Duodenal mucosa (tissue), 2 donors: Measurements from ENCODE around the gene MOGAT2.

Experiments used
- H3K27ac ChIP-seq: one replicate; pipeline ENCODE4 v1.7.0; 2013; ENCODE audit warnings: low read depth, low read length
- H3K27me3 ChIP-seq, 2 donors: one replicate each; pipeline ENCODE4 v1.7.0; 2013; ENCODE audit warnings: low read length in 2 of 2, control low read depth in 1 of 2; ENCODE audit not compliant: insufficient read depth in 2 of 2, control insufficient read depth in 1 of 2
- H3K36me3 ChIP-seq, 2 donors: one replicate each; pipeline ENCODE4 v1.7.0; 2013; ENCODE audit warnings: low read length in 2 of 2, control low read depth in 1 of 2; ENCODE audit not compliant: insufficient read depth in 2 of 2, control insufficient read depth in 1 of 2
- H3K4me1 ChIP-seq, 2 donors: one replicate each; pipeline ENCODE4 v1.7.0; 2013; ENCODE audit warnings: low read length in 2 of 2, control low read depth in 1 of 2; ENCODE audit not compliant: insufficient read depth in 2 of 2, control insufficient read depth in 1 of 2
- H3K4me3 ChIP-seq, 2 donors: one replicate each; pipeline ENCODE4 v1.7.0; 2013; ENCODE audit warnings: low read length in 2 of 2, low read depth in 1 of 2
- H3K9ac ChIP-seq, 2 donors: one replicate each; pipeline ENCODE4 v1.7.0; 2013; ENCODE audit warnings: low read length in 2 of 2, low read depth in 1 of 2
- H3K9me3 ChIP-seq, 2 donors: one replicate each; pipeline ENCODE4 v1.7.0; 2013; ENCODE audit warnings: low read length in 2 of 2, control low read depth in 1 of 2; ENCODE audit not compliant: control insufficient read depth in 1 of 2

The MOGAT2 gene

DNA sequence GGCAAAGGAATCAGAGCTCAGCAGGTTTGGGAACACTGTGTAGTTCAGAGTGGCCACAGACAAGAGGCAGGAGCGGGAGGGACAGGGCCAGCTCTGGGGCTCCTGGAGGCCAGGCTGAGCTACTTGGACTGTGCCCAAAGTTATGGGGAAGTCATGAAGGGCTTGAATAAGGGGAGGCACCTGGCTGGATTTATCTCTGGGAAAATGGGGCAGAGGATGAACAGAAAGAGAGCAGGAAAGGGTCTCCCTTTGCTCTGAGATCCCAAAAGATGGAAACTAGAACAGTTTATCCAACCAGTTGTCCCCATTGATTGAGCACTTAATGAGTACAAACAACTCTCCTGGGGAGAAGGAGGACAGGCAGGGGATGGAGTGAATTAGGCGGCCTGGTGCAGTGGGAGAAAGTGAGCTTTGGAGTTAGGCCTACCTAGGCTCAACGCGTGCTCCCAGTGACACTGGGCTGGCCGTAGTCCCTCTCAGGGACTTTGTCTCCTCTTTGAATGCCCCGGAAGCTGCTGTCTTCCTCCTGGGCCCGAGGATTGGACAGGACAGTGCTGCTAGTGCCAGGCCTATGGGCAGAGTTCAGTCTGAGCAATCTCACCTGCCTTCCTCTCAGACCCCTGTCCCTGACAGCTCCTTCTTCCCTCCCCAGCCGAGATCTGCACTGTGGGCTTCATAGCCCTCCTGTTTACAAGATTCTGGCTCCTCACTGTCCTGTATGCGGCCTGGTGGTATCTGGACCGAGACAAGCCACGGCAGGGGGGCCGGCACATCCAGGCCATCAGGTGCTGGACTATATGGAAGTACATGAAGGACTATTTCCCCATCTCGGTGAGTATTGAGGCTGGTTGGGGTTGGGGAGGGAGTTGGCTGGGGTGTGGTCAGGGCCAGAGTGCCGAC is 2.0 kb downstream of the MOGAT2 start:
- H3K27ac ChIP-seq = peak overlapping the region; percentile 79
- peaks cover 8 to 10% of the 10 kb centered on the region in 2 donors for H3K36me3 ChIP-seq
- H3K27me3 ChIP-seq = no peaks in the 10 kb centered on the region
- H3K9me3 ChIP-seq = no peaks in the 10 kb centered on the region
- H3K9ac ChIP-seq = peak overlapping the region; percentile 84 to 87
- H3K4me1 ChIP-seq = peaks cover 43 to 45% of the 10 kb centered on the region in 2 donors
- H3K4me3 ChIP-seq = peak overlapping the region; percentile 82 to 84

DNA sequence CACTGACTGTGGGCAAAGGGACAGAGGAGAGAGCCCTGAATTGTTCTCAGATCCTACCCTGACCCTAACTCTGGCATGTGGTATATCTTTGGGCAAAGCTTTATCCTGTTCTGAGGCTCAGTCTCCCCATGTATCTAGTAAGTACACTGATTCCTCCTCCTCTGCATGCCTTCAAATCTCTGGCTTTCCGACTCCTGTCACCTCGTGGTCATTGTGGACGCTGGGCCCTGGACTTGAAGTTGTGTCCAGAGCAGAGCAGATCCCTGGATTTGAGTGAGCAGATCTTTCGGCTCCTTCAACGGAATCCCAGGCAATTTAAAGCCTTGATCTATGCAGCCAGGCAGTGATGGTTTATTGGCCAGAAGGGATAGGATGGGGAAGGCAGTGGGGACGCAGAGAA is 3.0 kb downstream of the MOGAT2 start:
- peaks cover 8 to 14% of the 10 kb centered on the region in 2 donors for H3K36me3 ChIP-seq
- peak overlapping the region; percentile 44 for H3K27ac ChIP-seq
- peak overlapping the region; percentile 82 to 84 for H3K4me3 ChIP-seq
- peaks cover 43 to 45% of the 10 kb centered on the region in 2 donors for H3K4me1 ChIP-seq
- H3K27me3 ChIP-seq = no peaks in the 10 kb centered on the region
- H3K9ac ChIP-seq = peak overlapping the region; percentile 84 to 87
- no peaks in the 10 kb centered on the region for H3K9me3 ChIP-seq

- Histone ChIP-seq H3K4me1 (peaks cover 35 to 38% of the 10 kb centered on the region in 2 donors), H3K9ac (peak overlapping the region; percentile 33 to 57), H3K36me3 (peaks cover 9 to 22% of the 10 kb centered on the region in 2 donors), H3K27ac (peak overlapping the region; percentile 84), H3K27me3 (no peaks in the 10 kb centered on the region), H3K4me3 (peak overlapping the region; percentile 19 to 57), H3K9me3 (no peaks in the 10 kb centered on the region)
Observed at GRCh38 chr11:75721852-75722668, 4.4 kb downstream of the MOGAT2 start.

DNA sequence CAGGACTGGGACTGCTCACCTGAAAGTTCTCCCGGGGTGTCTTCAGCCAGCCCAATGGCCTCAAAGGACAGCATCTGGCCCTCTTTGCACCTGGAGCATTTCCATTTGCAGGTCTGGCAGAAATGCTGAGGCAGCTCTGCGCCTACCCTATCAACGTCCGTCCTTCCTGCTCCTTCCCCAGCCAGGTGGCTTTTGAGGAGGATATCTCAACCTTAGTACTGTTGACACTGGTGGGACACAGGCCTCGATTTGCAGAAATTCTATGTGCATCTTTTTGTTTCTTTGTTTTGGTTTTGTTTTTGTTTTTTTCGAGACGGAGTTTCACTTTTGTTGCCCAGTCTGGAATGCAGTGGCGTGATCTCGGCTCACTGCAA is 5.0 kb downstream of the MOGAT2 start:
- peak overlapping the region; percentile 46 for H3K27ac ChIP-seq

GRCh38 chr11:75725547-75726320 is 8.1 kb downstream of the MOGAT2 start:
- H3K4me1 ChIP-seq = peaks cover 24 to 25% of the 10 kb centered on the region in 2 donors
- H3K9ac ChIP-seq = no peak overlapping the region
- no peaks in the 10 kb centered on the region for H3K27me3 ChIP-seq
- H3K4me3 ChIP-seq = no peak overlapping the region
- H3K36me3 ChIP-seq = peaks cover 24 to 50% of the 10 kb centered on the region in 2 donors
- H3K27ac ChIP-seq = no peak overlapping the region
- no peaks in the 10 kb centered on the region for H3K9me3 ChIP-seq

More for the DNA sequence above, 5.0 kb downstream of the MOGAT2 start:
- H3K4me1 ChIP-seq = peaks cover 32 to 35% of the 10 kb centered on the region in 2 donors
- H3K27me3 ChIP-seq = no peaks in the 10 kb centered on the region
- H3K9ac ChIP-seq = peak overlapping the region; percentile 33 to 53
- H3K9me3 ChIP-seq = no peaks in the 10 kb centered on the region
- peaks cover 15 to 28% of the 10 kb centered on the region in 2 donors for H3K36me3 ChIP-seq
- peak overlapping the region; percentile 19 to 57 for H3K4me3 ChIP-seq

DNA sequence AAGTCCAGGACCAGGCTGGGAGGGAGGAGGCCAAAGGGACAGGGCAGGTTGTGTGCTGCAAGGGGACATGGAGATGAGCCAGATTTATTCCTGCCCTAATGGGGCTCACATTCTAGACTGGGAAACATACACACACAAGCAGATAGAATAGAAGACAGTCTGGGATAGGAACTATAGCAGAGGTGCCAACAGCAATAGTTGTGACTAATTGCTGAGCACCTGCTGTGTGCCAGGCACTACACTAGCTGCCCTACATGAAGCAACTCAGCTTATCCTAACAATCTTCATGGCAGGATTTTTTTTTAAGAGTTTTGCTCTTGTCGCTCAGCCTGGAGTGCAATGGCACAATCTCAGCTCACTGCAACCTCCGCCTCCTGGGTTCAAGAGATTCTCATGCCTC is 11.4 kb downstream of the MOGAT2 start:
- no peak overlapping the region for H3K27ac ChIP-seq
- peaks cover 26 to 33% of the 10 kb centered on the region in 2 donors for H3K4me1 ChIP-seq
- H3K36me3 ChIP-seq = peaks cover 26 to 59% of the 10 kb centered on the region in 2 donors
- no peaks in the 10 kb centered on the region for H3K9me3 ChIP-seq
- no peaks in the 10 kb centered on the region for H3K27me3 ChIP-seq
- H3K9ac ChIP-seq = no peak overlapping the region
- no peak overlapping the region for H3K4me3 ChIP-seq

DNA sequence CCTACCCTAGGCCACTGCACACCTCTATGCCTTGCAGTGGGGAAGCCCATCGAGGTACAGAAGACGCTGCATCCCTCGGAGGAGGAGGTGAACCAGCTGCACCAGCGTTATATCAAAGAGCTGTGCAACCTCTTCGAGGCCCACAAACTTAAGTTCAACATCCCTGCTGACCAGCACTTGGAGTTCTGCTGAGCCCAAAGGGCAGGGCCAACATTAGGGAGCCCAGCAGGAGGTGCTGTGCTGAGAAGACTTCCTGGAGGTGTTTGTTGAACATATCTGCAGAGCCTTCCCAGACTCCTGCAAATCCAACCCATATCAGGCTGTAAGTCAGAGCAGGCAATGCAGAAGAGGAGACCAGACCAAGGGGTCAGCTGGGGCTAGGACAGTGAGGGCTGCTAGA is 13.5 kb downstream of the MOGAT2 start:
- H3K4me1 ChIP-seq = peaks cover 41 to 42% of the 10 kb centered on the region in 2 donors
- H3K27me3 ChIP-seq = no peaks in the 10 kb centered on the region
- no peak overlapping the region for H3K4me3 ChIP-seq
- H3K27ac ChIP-seq = no peak overlapping the region
- H3K9ac ChIP-seq = no peak overlapping the region
- H3K36me3 ChIP-seq = peaks cover 23 to 46% of the 10 kb centered on the region in 2 donors
- no peaks in the 10 kb centered on the region for H3K9me3 ChIP-seq

GRCh38 chr11:75733071-75733430 is 15.4 kb downstream of the MOGAT2 start:
- no peaks in the 10 kb centered on the region for H3K27me3 ChIP-seq
- H3K4me1 ChIP-seq = peaks cover 41 to 42% of the 10 kb centered on the region in 2 donors
- H3K9ac ChIP-seq = no peak overlapping the region
- H3K9me3 ChIP-seq = no peaks in the 10 kb centered on the region
- peak overlapping the region; percentile 33 for H3K27ac ChIP-seq
- H3K36me3 ChIP-seq = peaks cover 15 to 32% of the 10 kb centered on the region in 2 donors
- no peak overlapping the region for H3K4me3 ChIP-seq

GRCh38 chr11:75733431-75734107 is 15.9 kb downstream of the MOGAT2 start:
- no peak overlapping the region for H3K4me3 ChIP-seq
- no peaks in the 10 kb centered on the region for H3K9me3 ChIP-seq
- peaks cover 10 to 27% of the 10 kb centered on the region in 2 donors for H3K36me3 ChIP-seq
- H3K4me1 ChIP-seq = peaks cover 41 to 42% of the 10 kb centered on the region in 2 donors
- H3K27me3 ChIP-seq = no peaks in the 10 kb centered on the region
- peak overlapping the region in 1 of 2 donors; percentile 4 for H3K9ac ChIP-seq
- H3K27ac ChIP-seq = peak overlapping the region; percentile 69
